NCI-H2081 (cell line): ENCODE data around the gene SPSB1.

Experiments
- DNase-seq, 2 experiments: peaks; one replicate each; lab custom pipeline; 2025; lab: John Stamatoyannopoulos, UW

The SPSB1 gene

DNA sequence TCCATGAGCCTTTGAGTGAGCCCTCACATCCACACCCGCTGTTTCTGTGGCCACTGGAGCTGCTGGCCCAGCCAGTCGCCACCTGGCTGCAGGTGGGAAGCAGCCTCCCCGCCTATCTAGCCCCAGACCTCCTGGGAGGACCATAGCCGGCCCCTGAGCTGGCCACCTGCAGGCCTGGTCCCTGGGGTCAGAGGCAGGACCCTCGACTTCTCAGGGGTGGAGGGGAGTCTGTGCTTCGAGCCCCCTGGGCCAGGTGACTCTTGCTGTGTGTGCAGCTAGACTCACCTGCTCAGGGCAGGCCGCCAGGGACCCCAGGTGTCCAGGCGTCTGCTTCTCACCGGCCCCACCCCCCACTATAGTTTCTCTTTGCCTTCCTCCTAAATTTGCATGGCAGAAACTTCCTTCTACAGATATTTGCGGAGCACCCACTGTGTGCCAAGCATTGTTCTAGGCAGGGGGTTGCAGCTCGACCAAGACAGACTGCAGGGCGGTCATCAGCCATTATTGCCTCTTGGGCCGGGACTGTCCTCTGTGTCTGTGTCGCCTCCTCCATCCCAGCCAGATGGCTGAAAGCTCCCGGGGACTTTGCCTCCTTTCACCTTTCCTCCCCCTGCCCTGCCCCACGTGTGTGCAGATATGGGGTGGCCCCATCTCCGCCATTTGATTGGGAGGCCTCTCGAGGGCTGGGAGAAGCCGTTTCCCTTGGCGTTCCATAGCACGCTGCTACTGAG, 27.3 kb downstream of the SPSB1 start:
- DNase-seq = peak in 1 of 2 experiments; percentile 23

DNA sequence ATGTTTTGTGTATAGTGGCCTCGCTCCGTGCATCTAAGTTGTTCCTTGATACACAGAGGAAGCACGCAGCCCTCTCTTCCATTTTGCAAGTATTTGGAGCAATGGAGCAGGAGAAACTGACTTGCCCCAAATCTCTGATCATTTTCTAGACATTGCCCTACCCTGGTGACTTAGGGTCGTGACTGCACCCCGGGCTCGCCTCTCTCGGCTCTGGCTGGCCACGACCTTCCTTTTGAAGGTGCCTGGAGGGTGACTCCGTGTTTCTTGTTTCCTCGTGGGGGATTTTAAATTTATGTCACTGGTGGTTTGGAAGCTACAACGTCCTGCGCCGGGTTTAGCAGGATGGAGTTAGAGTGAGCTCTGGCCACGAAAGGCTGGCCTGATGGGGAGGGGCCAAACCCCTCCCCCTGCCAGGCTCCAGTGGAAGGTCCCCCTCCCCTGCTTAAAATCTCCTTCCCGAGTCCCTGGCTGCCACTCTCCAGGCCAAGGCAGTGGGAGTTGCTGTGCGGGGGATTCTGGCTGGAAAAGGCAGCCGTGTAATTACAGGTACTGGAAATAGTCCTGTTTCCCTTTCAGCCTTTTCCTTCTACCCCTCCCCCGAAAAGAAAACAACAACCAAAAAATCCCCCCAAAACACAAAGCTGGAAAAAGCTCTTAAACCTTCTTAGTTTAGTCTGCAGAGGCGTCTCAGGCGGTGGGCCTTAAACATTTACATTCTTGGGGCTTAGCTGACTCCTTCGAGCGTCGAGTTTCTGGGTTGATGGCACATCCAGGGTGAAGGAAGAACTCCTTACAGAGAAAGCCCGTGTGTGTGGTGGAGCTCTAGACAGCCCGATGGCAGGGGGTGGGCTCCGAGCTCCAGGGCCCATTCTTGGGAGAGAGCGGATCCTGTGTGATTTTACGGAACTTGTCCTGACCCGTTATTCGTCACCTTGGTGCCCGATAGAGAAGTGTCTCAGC, 28.1 kb downstream of the SPSB1 start:
- no peak for DNase-seq

DNA sequence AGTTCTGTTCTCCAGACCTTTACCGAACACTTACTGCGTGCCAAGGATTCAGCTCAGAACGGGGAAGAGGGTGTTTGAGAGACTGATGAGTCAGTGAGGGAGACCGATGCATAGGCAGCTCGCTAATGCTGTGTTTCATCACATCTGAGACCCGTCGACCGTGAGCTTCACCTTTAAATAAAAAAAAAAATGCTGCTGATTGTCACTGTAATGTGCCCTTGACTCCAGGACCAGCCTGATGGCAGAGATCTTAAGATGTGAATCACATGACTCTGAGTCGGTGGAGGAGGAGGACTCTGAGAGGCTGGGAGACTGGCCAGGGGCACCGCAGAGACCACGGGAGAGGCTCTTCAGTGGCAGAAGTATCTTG, 28.8 kb downstream of the SPSB1 start:
- no peak for DNase-seq

DNA sequence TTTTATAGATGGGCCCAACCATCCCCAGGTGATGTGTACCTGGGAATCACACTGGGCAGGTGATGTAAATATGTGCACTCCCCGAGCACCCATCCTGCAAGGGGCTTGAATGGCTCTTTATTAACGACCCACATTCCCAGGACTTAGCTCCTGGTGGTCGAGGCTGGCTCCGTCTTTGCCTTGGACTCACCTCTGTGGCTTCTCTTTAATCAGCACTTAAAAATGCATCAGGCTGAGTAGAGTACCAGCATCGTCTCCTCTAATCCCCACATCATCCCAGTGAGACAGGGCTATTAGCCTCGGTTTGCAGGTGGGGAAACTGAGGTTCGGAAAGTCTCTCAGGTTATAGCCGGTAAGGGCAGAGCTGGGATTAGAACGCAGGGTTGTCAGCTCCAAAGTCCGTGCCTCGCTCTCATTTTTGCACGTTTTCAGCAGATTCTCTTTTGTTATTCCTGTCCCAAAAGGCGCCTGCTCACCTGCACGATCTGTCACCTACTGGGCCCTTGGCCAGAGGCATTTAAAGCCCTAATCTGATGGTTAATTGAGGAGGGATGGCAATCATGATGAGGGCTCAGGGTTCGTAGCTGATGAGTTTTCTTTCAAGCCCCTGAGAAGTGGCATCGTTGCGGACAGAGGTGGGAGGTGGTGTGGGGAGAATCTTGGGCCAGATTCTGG, 29.4 kb downstream of the SPSB1 start:
- no peak for DNase-seq

DNA sequence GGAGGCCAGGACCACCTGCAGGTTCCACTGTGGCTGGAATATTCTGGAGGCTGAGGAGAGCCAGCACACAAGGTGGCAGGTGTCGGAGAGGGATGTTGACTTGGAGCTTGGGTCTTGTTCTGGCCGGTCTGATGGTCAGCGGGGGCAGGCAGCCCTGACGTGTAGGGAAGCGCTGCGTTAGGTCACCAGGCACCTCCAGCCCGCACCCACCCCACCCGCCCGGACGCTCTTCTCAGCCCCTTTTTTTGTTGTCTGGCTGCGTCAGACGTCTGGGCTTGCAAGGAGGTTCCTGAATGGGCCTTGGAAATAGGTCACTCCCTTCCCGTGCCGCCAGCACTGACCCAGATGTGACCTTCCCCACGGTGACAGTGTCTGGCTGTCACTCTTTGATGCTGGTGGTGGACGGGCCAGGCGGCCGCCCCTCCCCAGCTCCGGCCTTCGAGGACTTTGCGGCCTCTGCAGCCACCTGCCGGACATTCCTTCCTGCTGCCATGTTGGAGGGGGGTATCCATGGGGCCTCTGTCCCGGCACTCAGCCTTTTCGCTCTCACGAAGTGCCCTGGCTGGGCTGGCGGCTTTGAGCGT, 30.1 kb downstream of the SPSB1 start:
- DNase-seq = no peak

DNA sequence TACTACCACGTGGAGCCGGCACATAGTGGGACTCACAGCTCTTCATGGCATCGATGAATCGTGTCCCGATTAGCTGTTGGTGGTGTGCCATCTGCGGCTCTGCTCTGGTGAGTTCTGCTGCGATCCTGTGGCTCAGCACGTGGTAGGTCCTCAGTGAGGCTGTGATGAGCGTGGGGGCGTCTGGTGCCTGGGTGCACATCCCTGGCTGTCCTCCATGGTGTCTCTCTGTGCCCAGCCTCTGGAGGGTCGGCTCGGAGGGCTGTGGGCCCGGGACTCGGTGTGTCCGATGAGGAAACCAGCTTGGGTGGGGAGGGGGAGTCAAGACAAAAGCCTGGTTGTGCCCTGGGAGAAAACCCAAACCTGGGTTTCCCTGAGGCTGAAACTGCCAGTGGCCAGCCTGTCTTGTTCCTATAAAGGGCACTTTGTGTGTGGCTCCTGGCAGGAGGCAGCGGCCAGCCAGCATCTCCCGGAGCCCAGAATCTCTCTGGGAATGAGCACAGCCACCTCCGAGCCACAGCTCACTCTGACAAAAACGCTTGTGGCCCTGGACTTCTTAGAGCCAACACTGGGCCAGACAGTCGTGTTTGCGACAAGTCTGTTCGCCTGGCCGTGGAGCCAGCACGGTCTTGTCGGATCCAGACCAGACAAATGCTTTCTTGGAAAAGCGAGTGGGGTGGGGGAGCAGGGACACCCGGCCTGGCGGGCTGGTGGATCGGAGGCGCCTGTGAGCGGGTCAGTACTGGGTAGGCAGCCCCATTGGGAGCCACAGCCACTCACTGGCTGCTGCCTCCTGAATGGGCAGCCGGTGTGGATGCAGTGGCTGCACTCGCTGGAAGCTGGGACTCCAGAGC, 31.8 kb downstream of the SPSB1 start:
- no peak for DNase-seq

DNA sequence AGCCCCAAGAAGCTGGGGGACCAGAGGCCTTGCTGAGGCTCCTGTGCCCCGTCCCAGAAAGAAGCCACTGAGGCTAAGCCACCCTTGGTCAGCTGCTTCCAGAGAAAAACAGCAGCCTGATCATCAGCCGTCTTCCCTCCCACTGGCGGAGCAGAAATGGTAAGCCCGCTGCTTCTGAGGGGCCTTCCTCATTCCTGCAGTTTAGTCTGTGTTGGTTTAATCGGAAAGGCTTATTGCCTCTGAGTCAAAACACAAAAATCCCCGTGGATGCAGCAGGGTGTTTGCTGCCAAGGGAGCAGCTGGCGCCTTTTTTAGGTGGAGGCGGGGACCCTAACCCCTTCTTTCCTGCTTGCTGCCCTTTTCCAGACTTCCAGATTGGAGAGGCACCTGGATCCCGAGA, 33.9 kb downstream of the SPSB1 start:
- DNase-seq = no peak

DNA sequence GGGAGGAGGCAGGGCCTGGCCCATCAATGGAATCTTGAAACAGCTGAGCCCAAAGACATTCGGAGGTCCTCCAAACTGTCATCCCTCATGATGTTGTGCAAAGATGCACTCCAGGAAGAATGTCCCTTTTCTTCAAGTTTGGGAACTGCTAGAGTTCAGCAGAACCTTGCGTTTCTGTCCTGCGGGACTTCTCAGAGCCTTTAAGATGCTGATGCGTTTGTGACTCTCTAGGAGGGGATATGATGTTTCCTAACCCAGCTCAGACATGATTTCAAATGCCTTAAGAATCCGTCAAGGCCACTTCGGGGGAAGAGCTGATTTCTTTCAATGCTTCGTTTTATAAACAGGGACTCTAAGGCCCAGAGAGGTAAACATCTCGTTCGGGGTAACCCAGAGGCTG, 35.5 kb downstream of the SPSB1 start:
- DNase-seq = no peak

DNA sequence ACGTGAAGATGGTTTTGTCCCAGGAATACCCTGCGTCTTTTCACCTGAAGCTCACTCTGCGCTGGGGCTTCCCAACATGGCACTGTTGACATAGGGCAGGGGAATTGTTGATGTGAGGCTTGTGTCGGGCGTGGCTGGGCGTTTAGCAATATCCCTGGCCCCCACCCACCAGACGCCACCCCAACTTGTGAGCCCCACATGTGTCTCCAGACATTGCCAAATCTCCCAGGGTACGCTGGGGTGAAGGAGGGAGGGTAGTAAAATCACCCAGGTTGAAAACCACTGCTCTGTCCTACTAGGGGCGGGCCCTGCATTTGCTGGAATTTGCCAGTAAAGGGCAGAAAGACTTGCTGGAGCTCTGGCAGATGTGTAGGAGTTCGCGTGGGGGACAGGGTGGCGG, 36.0 kb downstream of the SPSB1 start:
- no peak for DNase-seq

DNA sequence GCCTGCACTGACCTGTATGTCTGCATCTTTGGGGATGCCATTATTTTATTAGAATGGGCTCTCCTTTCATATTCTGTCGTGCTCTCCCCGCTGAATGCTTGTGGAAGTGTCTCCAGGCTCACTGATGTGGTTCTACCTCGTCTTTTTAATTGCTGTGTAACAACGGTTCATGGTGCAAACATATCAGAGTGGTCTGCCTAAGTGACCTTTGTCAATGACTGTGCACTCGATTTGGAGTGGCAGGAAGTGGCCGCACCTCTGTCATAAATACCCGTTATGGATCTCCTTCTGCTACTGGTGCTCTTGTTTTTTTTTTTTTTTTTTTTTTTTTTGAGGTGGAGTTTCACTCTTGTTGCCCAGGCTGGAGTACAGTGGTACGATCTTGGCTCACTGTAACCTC, 38.3 kb downstream of the SPSB1 start:
- no peak for DNase-seq

DNA sequence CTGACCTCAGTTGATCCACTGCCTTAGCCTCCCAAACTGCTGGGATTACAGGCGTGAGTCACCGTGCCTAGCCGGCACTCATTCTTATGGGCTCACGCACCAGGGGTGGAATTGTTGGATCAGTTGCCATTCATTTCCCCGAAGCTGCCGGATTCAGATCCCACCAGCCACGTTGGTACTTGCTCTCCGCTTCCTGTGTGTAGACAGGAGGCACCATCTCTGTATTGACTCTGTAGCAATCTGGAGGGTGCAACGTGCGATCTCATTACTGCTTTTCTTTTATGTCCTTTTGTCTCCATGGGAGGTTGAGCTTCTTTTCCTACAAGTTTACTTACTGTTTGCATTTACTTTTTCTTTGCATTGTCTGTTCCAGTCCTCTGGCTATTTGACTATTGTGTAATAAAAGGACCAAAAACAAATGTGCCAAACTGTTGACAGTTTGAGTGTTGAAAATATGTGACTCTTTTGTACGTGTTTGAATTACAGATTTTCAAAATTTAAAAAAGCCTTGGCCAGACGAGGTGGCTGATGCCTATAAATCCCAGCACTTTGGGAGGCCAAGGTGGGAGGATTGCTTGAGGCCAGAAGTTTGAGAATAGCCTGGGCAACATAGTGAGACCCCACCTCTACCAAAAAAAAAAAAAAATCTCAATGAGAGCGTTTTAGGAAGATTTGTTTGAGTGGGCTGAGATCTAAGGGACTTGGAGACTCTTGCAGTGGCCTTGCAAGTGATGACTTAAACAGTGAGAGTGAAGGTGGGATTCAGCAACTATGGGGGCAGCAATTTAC, 39.1 kb downstream of the SPSB1 start:
- no peak for DNase-seq

DNA sequence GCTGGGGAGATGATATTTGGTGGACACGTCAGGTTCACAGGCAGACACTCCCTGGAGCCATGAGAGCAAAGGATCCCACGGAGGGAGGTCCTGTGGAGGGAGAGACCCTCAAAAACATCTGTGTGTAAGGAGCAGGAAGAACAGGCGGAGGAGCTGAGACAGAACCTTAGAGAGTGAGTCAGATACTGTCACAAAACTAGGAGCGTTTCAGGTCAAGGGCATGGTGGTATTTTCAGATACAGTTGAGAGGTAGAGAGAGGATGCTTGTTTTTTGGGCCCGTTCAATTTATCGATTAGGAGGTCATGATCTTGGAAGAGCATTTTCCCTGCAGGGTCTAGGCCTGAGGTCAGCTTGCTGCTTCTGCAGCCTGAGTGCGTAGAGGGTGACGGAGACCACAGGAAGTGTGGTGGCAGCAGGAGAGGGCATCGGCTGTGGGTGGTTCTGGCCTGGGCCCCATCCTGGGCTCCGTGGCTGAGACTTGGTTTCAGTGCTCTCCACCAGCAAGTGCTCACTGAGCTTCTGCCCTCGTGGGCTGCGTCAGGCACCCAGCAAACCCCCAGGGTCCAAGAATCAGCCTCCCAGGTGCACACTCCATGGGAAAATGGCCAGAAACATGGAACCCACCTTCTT, 39.9 kb downstream of the SPSB1 start:
- DNase-seq = no peak

DNA sequence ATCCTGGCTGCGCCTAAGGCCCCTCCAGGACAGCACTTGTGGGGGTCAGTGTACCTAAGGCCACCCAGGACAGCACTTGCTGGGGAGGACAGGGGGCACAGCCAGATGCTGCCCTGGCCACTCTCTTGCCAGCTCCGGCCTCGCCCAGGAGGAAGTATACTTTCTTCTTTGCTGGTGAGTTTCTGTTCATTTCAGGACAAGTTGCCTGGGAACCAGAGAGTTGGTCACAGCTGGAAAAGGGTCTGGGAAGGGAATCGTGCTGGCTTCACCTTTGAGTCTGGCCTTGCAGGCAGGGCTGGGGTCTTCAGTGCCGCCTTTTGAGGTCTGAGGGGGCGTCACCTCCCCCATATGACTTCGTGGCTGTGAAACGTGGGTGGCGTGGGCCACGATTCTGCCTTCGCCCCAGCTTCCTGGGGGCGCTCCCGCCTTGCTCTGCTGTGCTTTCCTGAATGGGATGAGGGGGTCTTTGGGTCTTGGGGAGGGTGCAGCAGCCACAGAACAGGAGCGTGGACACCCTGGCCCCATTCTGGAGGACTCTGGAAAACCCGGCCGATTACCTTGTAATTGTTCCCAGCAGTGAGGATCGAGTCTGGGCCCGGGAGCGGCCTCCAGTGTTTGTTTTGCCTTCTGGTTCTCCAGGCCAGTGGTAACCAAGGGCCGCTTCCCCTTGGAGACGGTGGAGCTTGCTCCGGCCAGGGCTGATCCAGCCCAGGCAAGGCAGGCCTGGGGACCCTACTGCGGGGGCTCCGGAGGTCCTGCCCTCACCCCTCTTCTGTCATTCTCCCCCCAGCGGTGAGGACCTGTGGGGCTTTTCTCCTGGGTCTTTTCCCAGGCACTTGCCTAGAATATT, 45.9 kb downstream of the SPSB1 start:
- DNase-seq = no peak

DNA sequence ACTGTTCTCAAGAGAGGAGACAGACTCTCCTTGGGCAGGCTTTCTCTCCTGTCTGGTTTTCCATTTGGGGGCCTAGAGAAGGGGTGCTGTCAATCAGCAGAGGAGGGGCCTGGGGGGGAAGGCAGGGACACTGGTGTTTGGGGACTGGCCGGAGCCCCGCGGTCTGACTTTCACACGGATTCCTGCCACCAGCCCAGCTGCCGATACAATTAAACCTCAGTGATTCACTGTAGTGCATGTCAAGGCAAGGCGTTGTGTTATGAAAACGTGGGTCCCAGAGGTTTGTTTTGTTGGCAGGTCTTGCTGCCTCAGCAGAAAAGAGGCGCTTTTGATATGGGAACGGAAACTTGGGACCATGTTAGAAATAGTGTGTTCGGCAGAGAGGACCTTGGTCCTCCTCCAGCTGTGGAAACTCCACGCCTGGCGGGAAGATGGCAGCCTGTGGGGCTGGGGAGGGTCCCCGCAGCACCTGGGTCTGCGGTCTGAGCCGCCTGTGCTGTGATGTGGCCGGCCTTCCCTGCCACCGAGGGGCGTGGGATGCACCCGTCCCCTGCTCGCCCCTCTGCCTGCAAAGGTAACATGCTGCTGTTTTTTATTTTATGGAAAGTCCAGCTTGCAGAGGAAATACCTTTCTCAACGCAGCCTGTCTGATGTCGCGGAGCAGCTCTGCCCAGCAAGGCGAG, 47.6 kb downstream of the SPSB1 start:
- DNase-seq = no peak

DNA sequence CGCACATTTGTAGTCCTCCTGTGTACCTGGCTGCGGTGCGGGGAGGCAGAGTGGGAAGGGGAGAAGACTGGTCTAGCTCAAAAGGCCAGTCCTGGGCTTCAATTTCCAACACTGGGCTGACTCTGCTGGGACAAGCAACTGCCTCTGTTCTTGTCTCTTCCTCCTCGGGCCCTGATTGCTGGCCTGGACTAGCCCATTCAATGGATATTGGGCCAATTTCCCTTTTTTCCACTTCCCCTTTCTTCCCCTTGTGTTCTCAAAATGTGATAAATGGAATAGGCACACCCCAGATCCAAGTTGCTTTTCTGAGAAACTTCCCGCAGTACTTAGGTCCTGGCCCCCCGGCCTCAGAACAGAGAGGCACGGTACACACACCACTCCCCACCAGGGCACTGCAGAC, 48.2 kb downstream of the SPSB1 start:
- DNase-seq = no peak

DNA sequence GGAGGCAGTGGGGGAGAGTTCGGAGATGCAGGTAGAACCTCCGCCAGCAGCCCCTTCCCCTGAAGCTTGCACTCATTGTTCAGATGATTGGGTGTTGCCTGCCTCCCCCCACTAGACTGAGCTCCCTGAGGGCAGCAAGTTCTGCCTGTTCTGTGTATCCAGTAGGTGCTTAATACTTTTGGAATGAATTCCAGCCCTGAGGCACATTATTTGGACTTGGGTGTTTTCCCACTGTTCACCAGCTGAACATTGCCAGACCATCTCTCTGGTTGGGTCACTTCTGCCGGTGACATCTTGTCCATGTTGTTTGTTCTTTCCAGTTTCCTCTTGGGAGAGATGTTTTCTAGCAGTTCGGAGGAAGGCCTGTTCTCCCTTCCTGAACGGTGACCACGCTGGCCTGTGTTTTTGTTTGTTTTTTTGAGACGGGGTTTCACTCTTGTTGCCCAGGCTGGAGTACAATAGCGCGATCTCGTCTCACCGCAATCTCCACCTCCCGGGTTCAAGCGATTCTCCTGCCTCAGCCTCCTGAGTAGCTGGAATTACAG, 48.7 kb downstream of the SPSB1 start:
- no peak for DNase-seq

DNA sequence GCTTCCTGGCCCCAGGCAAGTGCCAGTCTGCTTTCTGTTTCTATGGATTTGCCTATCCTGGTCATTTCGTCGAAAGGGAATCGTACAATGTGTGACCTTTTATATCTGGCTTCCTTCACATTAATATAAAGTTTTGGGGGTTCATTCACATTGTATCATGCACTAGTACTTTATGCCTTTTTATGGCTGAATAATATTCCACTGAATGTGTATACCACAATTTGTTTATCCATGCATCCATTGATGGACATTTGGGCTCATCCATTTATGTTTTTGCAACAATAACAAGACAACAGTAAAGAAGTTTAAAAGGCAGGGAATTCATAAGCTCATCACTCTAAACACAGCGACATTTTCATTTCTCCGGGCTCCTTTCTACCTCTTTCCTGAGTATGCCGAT, 50.6 kb downstream of the SPSB1 start:
- no peak for DNase-seq
